HL-60 (cell line): ENCODE measurements around the gene DESI1.

Experiments used
- CTCF ChIP-seq: IDR thresholded peaks from one replicate; pipeline ENCODE4 v1.5.1; 2011; ENCODE audit warnings: low read length, control low read depth, inconsistent platforms; ENCODE audit not compliant: insufficient read depth
- POLR2AphosphoS5 ChIP-seq: IDR thresholded peaks from 2 replicates; pipeline ENCODE4 v1.6.1; 2012; ENCODE audit warnings: low read depth
- REST ChIP-seq: IDR thresholded peaks from 2 replicates; pipeline ENCODE4 v1.6.1; 2012; ENCODE audit warnings: low read depth; ENCODE audit not compliant: insufficient replicate concordance

GRCh38 chr22:41648432-41648831 is 27.6 kb upstream of the DESI1 start:
- TF ChIP-seq CTCF (no peak), POLR2AphosphoS5 (no peak), REST (no peak)
